Thyroid gland (tissue), 4 donors: Measurements from ENCODE around the gene CYB5R2. TPM values are rescaled to one million over a fixed set of nuclear protein-coding genes. Genes with fewer than 3 reads are reported as not detected.

ENCODE experiments used
- DNase-seq, 2 donors: peaks; one replicate each; pipeline ENCODE4 v3.0.0-alpha.2; 2019
- H3K27ac ChIP-seq, 3 donors: fragments of 200-600 bp; sonication (generic); 1 replicate in 2 of 3; 2 replicates in 1 of 3; pipeline ENCODE4 v1.5.1; 2016 to 2019; ENCODE audit warnings: mild to moderate bottlenecking in 1 of 3, moderate library complexity in 1 of 3
- H3K27me3 ChIP-seq: fragments of 200-600 bp; sonication (generic); one replicate; pipeline ENCODE4 v1.5.1; 2019
- H3K36me3 ChIP-seq, 2 donors: fragments of 200-600 bp; sonication (generic); one replicate each; pipeline ENCODE4 v1.5.1; 2016 to 2019
- H3K4me1 ChIP-seq, 2 donors: fragments of 200-600 bp; sonication (generic); one replicate each; pipeline ENCODE4 v1.5.1; 2017 to 2019
- H3K4me3 ChIP-seq, 3 donors: fragments of 200-600 bp; sonication (generic); replicated peaks in 1 of 3; 1 replicate in 2 of 3; 2 replicates in 1 of 3; pipeline ENCODE4 v1.5.1; 2016; ENCODE audit warnings: mild to moderate bottlenecking in 1 of 3
- H3K9me3 ChIP-seq: fragments of 200-600 bp; sonication (generic); one replicate; pipeline ENCODE4 v1.5.1; 2017
- CTCF ChIP-seq, 6 experiments: fragments of 200-600 bp in 3 of 6; fragments of 450-650 bp in 3 of 6; sonication (generic) in 3 of 6; IDR thresholded peaks; one replicate each; pipeline ENCODE4 v1.5.1; 2016 to 2019; ENCODE audit warnings: antibody characterized with exemption in 6 of 6, mild to moderate bottlenecking in 2 of 6, inconsistent platforms in 1 of 6, moderate library complexity in 1 of 6
- POLR2A ChIP-seq, 2 donors: fragments of 450-650 bp; IDR thresholded peaks; one replicate each; pipeline ENCODE4 v1.6.1; 2017; ENCODE audit warnings: antibody characterized with exemption in 2 of 2, mild to moderate bottlenecking in 2 of 2, moderate library complexity in 1 of 2
- WGBS, 2 donors: methylation state at CpG; one replicate each; pipeline ENCODE4 v1.1.5; 2017; 5-methylcytosine and 5-hydroxymethylcytosine counted together
- intact Hi-C: fragments of 100-400 bp; cut with DNase I; formaldehyde crosslinking; loops from one replicate; pipeline ENCODE4 v1.15.1; 2023
- total RNA-seq, 4 donors: library from RNA; depleted of rRNA; stranded (reverse); fragments of >200 nt; gene quantifications; one replicate each; pipeline ENCODE4 v1.2.3, GENCODE V29; 2016

The CYB5R2 gene
- total RNA-seq, 4 donors from 2014 or later: 7.2 to 9.3 (median 8.5) TPM

- Histone ChIP-seq H3K36me3 (no peaks in the 10 kb centered on the region), H3K9me3 (no peaks in the 10 kb centered on the region), H3K4me1 (peaks cover 11 to 22% of the 10 kb centered on the region in 2 donors), H3K4me3 (no peak overlapping the region), H3K27me3 (no peaks in the 10 kb centered on the region), H3K27ac (peak overlapping the region in 1 of 3 donors; percentile 6)
- intact Hi-C loops: no loop called here
- TF ChIP-seq POLR2A (IDR thresholded peaks at IDR 0.05) (no peak), CTCF (IDR thresholded peaks at IDR 0.05) (no peak)
- 75 to 85% methylated on average over 5 of the region's 5 CpGs for WGBS, 2 donors
- no peak for DNase-seq
Measured at GRCh38 chr11:7677071-7677470, 3.8 kb upstream of the CYB5R2 start.

DNA sequence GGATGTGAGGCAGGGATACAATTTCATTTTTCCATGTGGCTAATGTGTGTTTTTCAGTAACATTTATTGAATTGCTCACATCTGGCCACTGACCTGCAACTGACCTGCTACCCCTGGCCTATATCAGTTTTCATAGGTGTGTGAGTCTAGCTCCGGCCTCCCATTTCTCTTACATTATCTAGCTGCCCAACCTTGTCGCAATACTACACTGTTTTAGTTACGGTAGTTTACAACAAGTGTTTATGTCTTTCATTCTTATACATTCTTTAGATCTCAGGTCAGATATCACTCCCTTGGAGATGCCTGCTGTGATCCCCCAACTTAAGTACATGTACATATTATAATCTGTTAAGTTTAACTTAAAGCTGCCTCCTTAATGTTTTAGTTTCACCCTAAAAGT is 2.3 kb upstream of the CYB5R2 start:
- Histone ChIP-seq H3K9me3 (no peaks in the 10 kb centered on the region), H3K36me3 (no peaks in the 10 kb centered on the region), H3K27ac (no peak overlapping the region), H3K27me3 (no peaks in the 10 kb centered on the region), H3K4me3 (no peak overlapping the region), H3K4me1 (peaks cover 20 to 32% of the 10 kb centered on the region in 2 donors)
- 80 to 97% methylated on average over 3 of the region's 3 CpGs for WGBS, 2 donors
- intact Hi-C loops: no loop called here
- no peak for DNase-seq
- TF ChIP-seq CTCF (IDR thresholded peaks at IDR 0.05): no peak
- no peak for TF ChIP-seq POLR2A (IDR thresholded peaks at IDR 0.05)

GRCh38 chr11:7673724-7674434 is 579 bp upstream of the CYB5R2 start:
- intact Hi-C loops: no loop called here
- H3K4me1 ChIP-seq: peaks cover 20 to 32% of the 10 kb centered on the region in 2 donors
- H3K27ac ChIP-seq: peak overlapping the region in 1 of 3 donors; percentile 28
- H3K27me3 ChIP-seq: no peaks in the 10 kb centered on the region
- no peaks in the 10 kb centered on the region for H3K36me3 ChIP-seq
- peak overlapping the region; percentile 44 to 58 (median 56) for H3K4me3 ChIP-seq
- no peak for TF ChIP-seq CTCF (IDR thresholded peaks at IDR 0.05)
- TF ChIP-seq POLR2A (IDR thresholded peaks at IDR 0.05): peak in 1 of 2 donors; percentile 3
- 9 to 11% methylated on average over 23 to 32 of the region's 72 CpGs for WGBS, 2 donors
- peak; percentile 45 to 49 for DNase-seq
- no peaks in the 10 kb centered on the region for H3K9me3 ChIP-seq

GRCh38 chr11:7672276-7672959 is 882 bp downstream of the CYB5R2 start:
- Histone ChIP-seq H3K9me3 (no peaks in the 10 kb centered on the region), H3K4me1 (peaks cover 23 to 31% of the 10 kb centered on the region in 2 donors), H3K27me3 (no peaks in the 10 kb centered on the region), H3K36me3 (no peaks in the 10 kb centered on the region), H3K27ac (peak overlapping the region in 1 of 3 donors; percentile 47), H3K4me3 (no peak overlapping the region)
- no peak for DNase-seq
- no peak for TF ChIP-seq CTCF (IDR thresholded peaks at IDR 0.05)
- intact Hi-C loops: no loop called here
- WGBS, 2 donors: 86 to 92% methylated on average over 12 to 15 of the region's 16 CpGs
